Measurements from ENCODE around the gene SLC11A2.
A peak's percentile ranks its signal among the peaks of the same experiment; 100 is the strongest.
"Not testable (repeated sequence)": the region's sequence is repeated elsewhere in the genome, so short reads cannot be mapped to it uniquely, and the experiment has no call there.

The SLC11A2 gene

GRCh38 chr12:51025338-51025835, 797 bp downstream of the SLC11A2 start:
- ATAC-seq, result no peak

GRCh38 chr12:51023625-51024382, 2.4 kb downstream of the SLC11A2 start:
- no peak for ATAC-seq

GRCh38 chr12:51021694-51022093, 4.5 kb downstream of the SLC11A2 start:
- no peak for ATAC-seq

- ATAC-seq, result no peak
Measured at GRCh38 chr12:51020448-51021182, 5.6 kb downstream of the SLC11A2 start.

GRCh38 chr12:51019927-51020326, 6.3 kb downstream of the SLC11A2 start:
- ATAC-seq, result no peak

GRCh38 chr12:51018956-51019355, 7.2 kb downstream of the SLC11A2 start:
- no peak for ATAC-seq

- ATAC-seq, result no peak
Measured at GRCh38 chr12:51017452-51017851, 8.7 kb downstream of the SLC11A2 start.

GRCh38 chr12:51014467-51014866, 11.7 kb downstream of the SLC11A2 start:
- not testable (repeated sequence) for ATAC-seq

- no peak for ATAC-seq
Measured at GRCh38 chr12:51013441-51013840, 12.7 kb downstream of the SLC11A2 start.

GRCh38 chr12:51012570-51013236, 13.5 kb downstream of the SLC11A2 start:
- ATAC-seq, result no peak

- no peak for ATAC-seq
Measured at GRCh38 chr12:51011955-51012354, 14.2 kb downstream of the SLC11A2 start.

GRCh38 chr12:51009056-51009440, 17.1 kb downstream of the SLC11A2 start:
- ATAC-seq, result peak; percentile 77 to 82

GRCh38 chr12:51008329-51009055, 17.7 kb downstream of the SLC11A2 start:
- ATAC-seq, result no peak

GRCh38 chr12:51005671-51006070, 20.5 kb downstream of the SLC11A2 start:
- ATAC-seq, result no peak

- ATAC-seq, result no peak
Measured at GRCh38 chr12:51005030-51005429, 21.2 kb downstream of the SLC11A2 start.

- ATAC-seq, result no peak
Measured at GRCh38 chr12:51004504-51004903, 21.7 kb downstream of the SLC11A2 start.

- no peak for ATAC-seq
Measured at GRCh38 chr12:51001799-51002198, 24.4 kb downstream of the SLC11A2 start.

- ATAC-seq, result peak in 1 of 2 donors; percentile 55
Measured at GRCh38 chr12:51000245-51000644, 25.9 kb downstream of the SLC11A2 start.

GRCh38 chr12:50999093-50999492, 27.1 kb downstream of the SLC11A2 start:
- ATAC-seq, result peak in 1 of 2 donors; percentile 43

- no peak for ATAC-seq
Measured at GRCh38 chr12:50992819-50993218, 33.4 kb downstream of the SLC11A2 start.

- ATAC-seq, result no peak
Measured at GRCh38 chr12:50991291-50991690, 34.9 kb downstream of the SLC11A2 start.

- no peak for ATAC-seq
Measured at GRCh38 chr12:50990791-50991190, 35.4 kb downstream of the SLC11A2 start.
